NCI-H446 (cell line): Measurements from ENCODE around the gene ACO2.
"Not testable (repeated sequence)": the region's sequence is repeated elsewhere in the genome, so short reads cannot be mapped to it uniquely, and the experiment has no call there.

Source experiments
- DNase-seq, 2 experiments: peaks; one replicate each; lab custom pipeline; 2025; lab: John Stamatoyannopoulos, UW

The ACO2 gene

GRCh38 chr22:41448189-41448808, 20.6 kb upstream of the ACO2 start:
- DNase-seq = peak; percentile 97 to 98

GRCh38 chr22:41458161-41458728, 10.7 kb upstream of the ACO2 start:
- no peak for DNase-seq

GRCh38 chr22:41459431-41459830, 9.5 kb upstream of the ACO2 start:
- DNase-seq = no peak

- DNase-seq = not testable (repeated sequence)
Measured at GRCh38 chr22:41460071-41460470, 8.8 kb upstream of the ACO2 start.

GRCh38 chr22:41461901-41462300, 7.0 kb upstream of the ACO2 start:
- DNase-seq = no peak

GRCh38 chr22:41469218-41469851, 418 bp downstream of the ACO2 start:
- DNase-seq = no peak

GRCh38 chr22:41470886-41471285, 2.0 kb downstream of the ACO2 start:
- DNase-seq = no peak

- no peak for DNase-seq
Measured at GRCh38 chr22:41471568-41471967, 2.7 kb downstream of the ACO2 start.

GRCh38 chr22:41474872-41475451, 6.0 kb downstream of the ACO2 start:
- no peak for DNase-seq

GRCh38 chr22:41478473-41478872, 9.6 kb downstream of the ACO2 start:
- DNase-seq = no peak

- peak; percentile 31 to 54 for DNase-seq
Measured at GRCh38 chr22:41478891-41479521, 10.1 kb downstream of the ACO2 start.

- DNase-seq = peak in 1 of 2 experiments; percentile 19
Measured at GRCh38 chr22:41479671-41480396, 10.9 kb downstream of the ACO2 start.

GRCh38 chr22:41480397-41480735, 11.4 kb downstream of the ACO2 start:
- no peak for DNase-seq

GRCh38 chr22:41481131-41481830, 12.4 kb downstream of the ACO2 start:
- no peak for DNase-seq

- DNase-seq = no peak
Measured at GRCh38 chr22:41481925-41482318, 13.0 kb downstream of the ACO2 start.

GRCh38 chr22:41482319-41482935, 13.5 kb downstream of the ACO2 start:
- no peak for DNase-seq

GRCh38 chr22:41485033-41485432, 16.1 kb downstream of the ACO2 start:
- no peak for DNase-seq

- DNase-seq = no peak
Measured at GRCh38 chr22:41487037-41487935, 18.4 kb downstream of the ACO2 start.

- DNase-seq = no peak
Measured at GRCh38 chr22:41488076-41488475, 19.2 kb downstream of the ACO2 start.
